Activated T-cell treated with anti-CD3 and anti-CD28 coated beads, Interleukin-2, amount 50 U/mL, for 48 hours (primary cell): ENCODE measurements around the gene SOAT2.
"Not testable (repeated sequence)": the region's sequence is repeated elsewhere in the genome, so short reads cannot be mapped to it uniquely, and the experiment has no call there.

Experiments used
- DNase-seq, 2 experiments: peaks; one replicate each; pipeline ENCODE4 v3.0.0-alpha.2; 2020

SOAT2 gene

GRCh38 chr12:53086361-53086760 lies 16.9 kb upstream of the SOAT2 start:
- no peak for DNase-seq

DNA sequence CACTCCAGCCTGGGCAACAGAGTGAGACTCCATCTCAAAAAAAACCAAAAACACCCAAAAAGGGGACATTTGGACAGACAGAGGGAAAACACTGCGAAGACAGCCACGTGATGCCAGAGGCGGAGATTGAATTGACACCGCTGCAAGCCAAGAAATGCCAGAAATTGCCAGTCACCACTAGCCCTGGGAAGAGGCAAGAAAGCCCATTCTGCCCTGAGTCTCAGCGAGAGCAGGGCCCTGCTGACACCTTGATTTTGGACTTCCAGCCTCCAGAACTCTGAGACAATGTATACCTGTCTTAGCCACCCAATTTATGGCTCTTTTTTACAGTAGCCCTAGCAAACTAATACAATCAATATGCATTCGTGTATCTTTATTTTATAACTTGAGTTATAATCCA lies 13.2 kb upstream of the SOAT2 start:
- no peak for DNase-seq

GRCh38 chr12:53090554-53090953 lies 12.7 kb upstream of the SOAT2 start:
- DNase-seq, result no peak

GRCh38 chr12:53091756-53092155 lies 11.5 kb upstream of the SOAT2 start:
- DNase-seq, result no peak

- DNase-seq, result no peak
Measured at GRCh38 chr12:53093777-53094393, 9.4 kb upstream of the SOAT2 start.

DNA sequence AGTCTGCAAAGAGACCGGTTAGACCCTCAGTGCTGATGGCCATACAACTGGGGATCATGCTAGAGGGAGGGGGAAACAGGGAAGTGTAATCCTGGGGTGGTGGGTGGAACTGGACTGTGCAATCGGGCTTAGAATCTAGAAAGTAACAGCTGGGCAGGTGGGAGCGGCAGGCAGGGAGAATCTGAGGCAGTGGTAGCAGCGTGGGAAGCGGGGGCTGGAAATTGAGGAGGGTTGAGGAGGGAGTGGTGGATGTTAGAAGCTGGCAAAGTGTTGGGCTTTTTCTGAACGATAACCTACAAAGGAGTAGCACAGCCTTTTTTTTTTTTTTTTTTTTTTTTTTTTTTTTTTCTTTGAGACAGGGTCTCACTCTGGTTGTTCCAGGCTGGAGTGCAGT lies 8.9 kb upstream of the SOAT2 start:
- no peak for DNase-seq

- not testable (repeated sequence) for DNase-seq
Measured at GRCh38 chr12:53094796-53095595, 8.3 kb upstream of the SOAT2 start.

DNA sequence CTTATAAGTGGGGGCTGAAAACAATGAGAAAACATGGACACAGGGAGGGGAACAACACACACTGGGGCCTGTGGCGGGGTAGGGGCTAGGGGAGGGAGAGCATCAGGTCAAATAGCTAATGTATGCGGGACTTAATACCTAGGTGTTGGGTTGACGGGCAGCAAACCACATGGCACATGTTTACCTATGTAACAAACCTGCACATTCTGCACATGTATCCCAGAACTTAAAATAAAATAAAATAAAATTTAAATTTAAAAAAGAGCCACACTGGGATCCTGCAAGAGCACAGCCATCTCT lies 7.7 kb upstream of the SOAT2 start:
- DNase-seq, result not testable (repeated sequence)

- no peak for DNase-seq
Measured at GRCh38 chr12:53096089-53096741, 7.1 kb upstream of the SOAT2 start.

GRCh38 chr12:53096759-53097158 lies 6.5 kb upstream of the SOAT2 start:
- no peak for DNase-seq

DNA sequence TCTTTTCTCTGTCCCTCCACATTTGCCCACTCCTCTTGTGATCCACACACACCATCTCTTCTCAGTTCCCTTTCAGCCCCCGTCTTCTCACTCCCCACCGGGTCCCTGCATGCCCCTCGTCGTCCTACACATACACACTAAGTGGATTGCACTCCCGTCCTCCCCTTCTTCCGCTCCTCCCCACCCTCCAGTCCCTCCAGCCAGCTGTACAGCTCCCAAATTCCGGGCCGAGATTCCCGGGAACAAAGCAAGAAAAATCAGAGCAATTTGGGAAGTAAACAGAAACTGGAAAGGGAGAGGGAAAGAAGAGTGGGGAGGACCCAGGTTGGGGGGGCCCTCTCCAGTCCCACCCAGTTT lies 6.1 kb upstream of the SOAT2 start:
- no peak for DNase-seq

- peak; percentile 77 to 83 for DNase-seq
Measured at GRCh38 chr12:53097564-53098353, 5.5 kb upstream of the SOAT2 start, which contains the start of gene IGFBP6. Gene IGFBP6, plus strand, starts transcription at chr12:53097667. Its CDS starts 51 bp downstream, at chr12:53097718.

GRCh38 chr12:53098354-53098981 lies 4.8 kb upstream of the SOAT2 start:
- peak; percentile 68 to 71 for DNase-seq

GRCh38 chr12:53099071-53099882 lies 4.0 kb upstream of the SOAT2 start:
- peak; percentile 95 to 96 for DNase-seq

DNA sequence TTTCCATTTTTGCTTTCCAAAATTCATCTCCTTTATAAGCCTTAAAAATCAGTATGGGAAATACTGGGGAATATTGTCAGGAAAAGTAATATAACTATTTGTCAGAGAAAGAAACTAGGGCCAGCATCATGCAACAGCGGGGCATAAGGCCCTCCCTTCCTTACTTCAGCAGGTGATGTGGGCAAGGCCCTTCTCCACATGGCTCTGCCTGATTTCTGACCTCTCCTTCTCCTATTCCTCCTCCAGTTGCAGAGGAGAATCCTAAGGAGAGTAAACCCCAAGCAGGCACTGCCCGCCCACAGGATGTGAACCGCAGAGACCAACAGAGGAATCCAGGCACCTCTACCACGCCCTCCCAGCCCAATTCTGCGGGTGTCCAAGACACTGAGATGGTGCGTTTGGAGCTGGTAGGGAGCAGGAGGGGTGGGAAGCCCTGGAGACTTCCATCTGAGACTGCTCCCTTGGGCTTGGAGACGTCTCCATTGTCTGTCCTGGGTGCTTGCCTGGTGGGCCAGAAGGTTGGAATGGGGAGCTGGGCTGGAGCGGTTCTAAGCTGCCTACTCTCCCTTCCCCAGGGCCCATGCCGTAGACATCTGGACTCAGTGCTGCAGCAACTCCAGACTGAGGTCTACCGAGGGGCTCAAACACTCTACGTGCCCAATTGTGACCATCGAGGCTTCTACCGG lies 2.7 kb upstream of the SOAT2 start:
- no peak for DNase-seq

DNA sequence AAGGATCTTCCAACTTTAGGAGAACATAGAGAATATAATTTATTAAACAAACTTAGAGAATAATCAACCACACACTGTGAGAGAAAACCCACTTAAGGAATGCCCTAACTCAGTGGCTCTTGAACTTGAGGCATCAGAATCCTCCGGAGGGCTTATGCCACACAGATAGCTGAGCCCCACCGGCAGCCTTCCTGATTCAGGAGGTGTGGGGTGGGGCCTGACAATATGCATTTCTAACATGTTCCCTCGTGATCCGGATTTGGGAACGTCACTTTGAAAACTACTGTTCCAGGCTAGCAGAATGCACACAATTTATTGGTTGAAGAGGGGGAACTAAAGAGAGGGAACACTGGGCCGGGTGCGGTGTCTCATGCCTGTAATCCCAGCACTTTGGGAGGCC lies 2.0 kb upstream of the SOAT2 start:
- DNase-seq, result no peak

DNA sequence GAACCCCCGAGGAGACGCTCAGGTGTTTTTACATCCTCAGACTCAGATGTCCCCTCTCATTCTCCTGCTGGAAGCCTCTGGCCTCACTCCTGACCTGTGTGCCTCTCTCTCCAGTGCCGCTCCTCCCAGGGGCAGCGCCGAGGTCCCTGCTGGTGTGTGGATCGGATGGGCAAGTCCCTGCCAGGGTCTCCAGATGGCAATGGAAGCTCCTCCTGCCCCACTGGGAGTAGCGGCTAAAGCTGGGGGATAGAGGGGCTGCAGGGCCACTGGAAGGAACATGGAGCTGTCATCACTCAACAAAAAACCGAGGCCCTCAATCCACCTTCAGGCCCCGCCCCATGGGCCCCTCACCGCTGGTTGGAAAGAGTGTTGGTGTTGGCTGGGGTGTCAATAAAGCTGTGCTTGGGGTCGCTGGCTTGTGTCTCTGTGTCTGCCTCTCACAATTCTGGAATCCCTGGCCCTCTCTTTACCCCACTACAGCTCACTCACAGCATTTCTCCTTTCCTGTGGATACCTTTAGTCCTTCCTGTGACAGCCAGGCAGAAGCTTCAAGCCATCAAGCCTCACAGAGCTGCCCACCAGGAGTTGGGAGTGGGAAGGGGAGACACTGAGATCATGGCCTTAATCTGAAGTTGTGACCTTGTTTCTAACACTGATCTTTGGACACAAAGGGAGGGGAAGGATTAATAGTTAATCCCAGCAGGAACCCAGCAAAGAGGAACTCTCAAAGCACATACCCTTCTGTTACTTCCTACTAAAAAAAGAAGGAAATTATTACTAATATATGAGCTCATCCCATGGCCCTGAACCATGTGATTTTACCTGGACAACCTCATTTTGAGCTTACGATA lies 1.1 kb upstream of the SOAT2 start:
- DNase-seq, result no peak

DNA sequence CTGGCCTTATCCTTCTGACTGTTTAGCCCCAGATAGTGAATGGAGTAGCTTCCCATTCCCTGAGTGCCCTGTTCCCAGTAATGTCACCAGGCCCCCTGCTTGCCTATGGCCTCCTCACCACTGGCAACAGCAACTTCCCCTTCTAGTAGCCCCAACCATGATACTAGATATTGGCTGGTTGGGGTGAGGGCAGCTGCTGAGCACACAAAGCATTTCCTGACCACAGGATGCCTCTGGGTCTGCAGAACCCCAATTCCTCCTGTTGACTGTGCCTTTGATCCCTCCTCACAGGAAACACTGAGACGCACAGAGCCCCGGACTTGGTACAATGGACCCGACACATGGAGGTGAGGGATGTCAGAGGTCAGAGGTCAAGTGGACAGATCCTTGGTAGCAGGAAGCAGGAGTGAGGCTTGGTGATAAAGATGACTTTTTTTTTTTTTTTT lies 597 bp downstream of the SOAT2 start:
- DNase-seq, result no peak

GRCh38 chr12:53105256-53105655 lies 2.0 kb downstream of the SOAT2 start:
- no peak for DNase-seq

- no peak for DNase-seq
Measured at GRCh38 chr12:53105712-53106439, 2.6 kb downstream of the SOAT2 start.
